ENCODE data around the gene CAMSAP2. TPM values are rescaled to one million over a fixed set of nuclear protein-coding genes. Genes with fewer than 3 reads are reported as not detected.

CAMSAP2 gene
- total and polyA plus RNA-seq, 2 experiments from 2014 or later = 9.3 to 32.9 TPM

- no peaks in the 10 kb centered on the region for H3K9me3 ChIP-seq (ENCODE audit: low read depth)
- no peaks in the 10 kb centered on the region for H4K20me1 ChIP-seq (ENCODE audit: insufficient read depth, poor library complexity, severe bottlenecking)
- no peak overlapping the region for H3K4me2 ChIP-seq
- TF ChIP-seq CTCF (IDR thresholded peaks at IDR 0.05; ENCODE audit: poor library complexity) (no peak), EZH2 (IDR thresholded peaks at IDR 0.05; ENCODE audit: borderline replicate concordance) (no peak), EZH2phosphoT487 (IDR thresholded peaks at IDR 0.05; ENCODE audit: low read depth, severe bottlenecking, unreplicated experiment) (no peak)
- peaks cover 71% of the 10 kb centered on the region for H3K79me2 ChIP-seq
- no peak overlapping the region for H3K4me3 ChIP-seq
- no peak overlapping the region for H2AFZ ChIP-seq
- 85% methylated on average over 2 of the region's 2 CpGs for WGBS (ENCODE audit: low lambda C conversion rate, missing lambda C conversion rate)
- H3K27me3 ChIP-seq = no peaks in the 10 kb centered on the region
- no peaks in the 10 kb centered on the region for H3K36me3 ChIP-seq (replicated peaks; ENCODE audit: insufficient read depth, low read depth)
- no peaks in the 10 kb centered on the region for H3K9me2 ChIP-seq (replicated peaks; ENCODE audit: insufficient read depth)
- H3K4me1 ChIP-seq (ENCODE audit: insufficient read depth) = peaks cover 4% of the 10 kb centered on the region
- DNase-seq (ENCODE audit: low spot score) = no peak
- no peak overlapping the region for H3K27ac ChIP-seq
Measured at GRCh38 chr1:200793677-200794076, 55.0 kb downstream of the CAMSAP2 start.

GRCh38 chr1:200794506-200795065 is 55.9 kb downstream of the CAMSAP2 start:
- H3K4me3 ChIP-seq = no peak overlapping the region

GRCh38 chr1:200795156-200795555 is 56.5 kb downstream of the CAMSAP2 start:
- H4K20me1 ChIP-seq (ENCODE audit: insufficient read depth, poor library complexity, severe bottlenecking) = no peaks in the 10 kb centered on the region
- H3K79me2 ChIP-seq = peaks cover 72% of the 10 kb centered on the region
- DNase-seq (ENCODE audit: low spot score) = no peak
- H3K4me1 ChIP-seq (ENCODE audit: insufficient read depth) = no peaks in the 10 kb centered on the region
- H3K27ac ChIP-seq = no peak overlapping the region
- no peak overlapping the region for H3K4me2 ChIP-seq
- H2AFZ ChIP-seq = no peak overlapping the region
- H3K27me3 ChIP-seq = no peaks in the 10 kb centered on the region
- no peaks in the 10 kb centered on the region for H3K9me3 ChIP-seq (ENCODE audit: low read depth)
- TF ChIP-seq EZH2 (IDR thresholded peaks at IDR 0.05; ENCODE audit: borderline replicate concordance) = no peak
- TF ChIP-seq EZH2phosphoT487 (IDR thresholded peaks at IDR 0.05; ENCODE audit: low read depth, severe bottlenecking, unreplicated experiment) = no peak
- TF ChIP-seq CTCF (IDR thresholded peaks at IDR 0.05; ENCODE audit: poor library complexity) = no peak
- 77% methylated on average over 1 of the region's 1 CpG for WGBS (ENCODE audit: low lambda C conversion rate, missing lambda C conversion rate)
- no peak overlapping the region for H3K4me3 ChIP-seq
- no peaks in the 10 kb centered on the region for H3K36me3 ChIP-seq (replicated peaks; ENCODE audit: insufficient read depth, low read depth)
- H3K9me2 ChIP-seq (replicated peaks; ENCODE audit: insufficient read depth) = no peaks in the 10 kb centered on the region

More at GRCh38 chr1:200794506-200795065, 55.9 kb downstream of the CAMSAP2 start:
- no peaks in the 10 kb centered on the region for H3K9me3 ChIP-seq (ENCODE audit: low read depth)
- no peak overlapping the region for H2AFZ ChIP-seq
- WGBS (ENCODE audit: low lambda C conversion rate, missing lambda C conversion rate) = 94% methylated on average over 1 of the region's 1 CpG
- H3K9me2 ChIP-seq (replicated peaks; ENCODE audit: insufficient read depth) = no peaks in the 10 kb centered on the region
- no peaks in the 10 kb centered on the region for H3K36me3 ChIP-seq (replicated peaks; ENCODE audit: insufficient read depth, low read depth)
- DNase-seq (ENCODE audit: low spot score) = no peak
- H3K27me3 ChIP-seq = no peaks in the 10 kb centered on the region
- no peaks in the 10 kb centered on the region for H4K20me1 ChIP-seq (ENCODE audit: insufficient read depth, poor library complexity, severe bottlenecking)
- H3K4me1 ChIP-seq (ENCODE audit: insufficient read depth) = peaks cover under 1% of the 10 kb centered on the region
- no peak overlapping the region for H3K4me2 ChIP-seq
- TF ChIP-seq CTCF (IDR thresholded peaks at IDR 0.05; ENCODE audit: poor library complexity) (no peak), EZH2phosphoT487 (IDR thresholded peaks at IDR 0.05; ENCODE audit: low read depth, severe bottlenecking, unreplicated experiment) (no peak), EZH2 (IDR thresholded peaks at IDR 0.05; ENCODE audit: borderline replicate concordance) (no peak)
- peaks cover 72% of the 10 kb centered on the region for H3K79me2 ChIP-seq
- no peak overlapping the region for H3K27ac ChIP-seq
